HCT116 (cell line): ENCODE measurements around the gene ANGPTL1. TPM values are rescaled to one million over a fixed set of nuclear protein-coding genes. Genes with fewer than 3 reads are reported as not detected.

Source experiments
- ATAC-seq: fragments of 200-7000 bp; cut with Tn5 transposase; 2 replicates; pipeline ENCODE4 v1.9.1; 2020; ENCODE audit warnings: mild to moderate bottlenecking, moderate library complexity
- BruUV-seq: library from RNA; stranded (reverse); fragments of 400-500 nt; replicated peaks from 2 replicates; lab custom pipeline; 2021; lab: Mats Ljungman, UMichigan
- CTCF ChIA-PET: fragments of 300-600 bp; sonication (Branson Sonifier 250); formaldehyde crosslinking; loops from one replicate; lab custom pipeline; 2021; ENCODE audit warnings: antibody characterized with exemption; lab: Charles Lee
- POLR2A ChIA-PET: fragments of 300-600, 350-600 bp; sonication (Branson Sonifier 250); formaldehyde crosslinking; loops from one replicate; lab custom pipeline; 2021; ENCODE audit warnings: antibody characterized with exemption; lab: Charles Lee
- RAD21 ChIA-PET, 2 experiments: fragments of 300-600 bp; sonication (Branson Sonifier 250); formaldehyde crosslinking; loops; one replicate each; lab custom pipeline; 2023; ENCODE audit warnings: low total read pairs in 2 of 2; ENCODE audit not compliant: uncharacterized antibody in 2 of 2, unreplicated experiment in 2 of 2, low non-redundant PET in 1 of 2; lab: Charles Lee
- DNase-seq: peaks from one replicate; pipeline ENCODE4 v3.0.0-alpha.2; 2010; ENCODE audit warnings: low read depth, low spot score
- H2AFZ ChIP-seq: fragments of 200-600 bp; shearing (Covaris generic), sonication (generic); 2 replicates; pipeline ENCODE4 v1.6.1; 2017; ENCODE audit warnings: low read depth, mixed run types, mixed read lengths, antibody characterized with exemption, low read length; ENCODE audit not compliant: poor library complexity, severe bottlenecking
- H3K27ac ChIP-seq: 2 replicates; pipeline ENCODE4 v1.5.1; 2012; ENCODE audit warnings: low read depth, low read length
- H3K27me3 ChIP-seq: fragments of 200-600 bp; sonication (generic); 2 replicates; pipeline ENCODE4 v1.6.1; 2016; ENCODE audit warnings: mixed run types, low read length, mixed read lengths; ENCODE audit not compliant: insufficient read depth
- H3K36me3 ChIP-seq, 2 experiments: fragments of 200-500 bp in 1 of 2; fragments of 200-600 bp in 1 of 2; sonication (Bioruptor generic) in 1 of 2; sonication (generic) in 1 of 2; 2 replicates each; pipeline versions ENCODE4 v1.5.1 to v1.6.1; 2014 to 2016; ENCODE audit warnings: low read length in 2 of 2, inconsistent platforms in 1 of 2, mixed read lengths in 1 of 2, mixed run types in 1 of 2; ENCODE audit not compliant: insufficient read depth in 2 of 2, control insufficient read depth in 1 of 2
- H3K4me1 ChIP-seq, 2 experiments: fragments of 200-600 bp in 1 of 2; sonication (generic) in 1 of 2; 2 replicates each; pipeline versions ENCODE4 v1.5.1 to v1.6.1; 2012 to 2017; ENCODE audit warnings: low read length in 2 of 2, inconsistent platforms in 1 of 2, mild to moderate bottlenecking in 1 of 2, mixed read lengths in 1 of 2, mixed run types in 1 of 2, moderate library complexity in 1 of 2; ENCODE audit not compliant: insufficient read depth in 2 of 2, control insufficient read depth in 1 of 2
- H3K4me2 ChIP-seq: fragments of 200-600 bp; sonication (generic); 2 replicates; pipeline ENCODE4 v1.6.1; 2017; ENCODE audit warnings: mixed run types, low read length, mixed read lengths
- H3K4me3 ChIP-seq, 2 experiments: fragments of 200-600 bp in 1 of 2; sonication (generic) in 1 of 2; replicated peaks in 1 of 2; 2 replicates each; pipeline ENCODE4 v1.5.1; 2011 to 2016; ENCODE audit warnings: low read length in 2 of 2, control low read depth in 1 of 2, low read depth in 1 of 2, mild to moderate bottlenecking in 1 of 2, mixed read lengths in 1 of 2, mixed run types in 1 of 2
- H3K79me2 ChIP-seq: fragments of 200-600 bp; sonication (generic); 2 replicates; pipeline ENCODE4 v1.6.1; 2017; ENCODE audit warnings: mild to moderate bottlenecking, mixed run types, low read length, moderate library complexity, mixed read lengths; ENCODE audit not compliant: insufficient read depth
- H3K9ac ChIP-seq: fragments of 200-600 bp; sonication (generic); 2 replicates; pipeline ENCODE4 v1.6.1; 2016; ENCODE audit warnings: low read length, mixed read lengths
- H3K9me2 ChIP-seq: fragments of 200-600 bp; sonication (generic), shearing (Covaris generic); 2 replicates; pipeline ENCODE4 v1.6.1; 2017; ENCODE audit warnings: mixed run types, mild to moderate bottlenecking, moderate library complexity; ENCODE audit not compliant: insufficient read depth
- H3K9me3 ChIP-seq, 2 experiments: fragments of 200-500 bp in 1 of 2; fragments of 200-600 bp in 1 of 2; sonication (Bioruptor generic) in 1 of 2; sonication (generic) in 1 of 2; 2 replicates each; pipeline ENCODE4 v1.6.1; 2014 to 2017; ENCODE audit warnings: low read length in 2 of 2, mixed read lengths in 2 of 2, inconsistent platforms in 1 of 2, low read depth in 1 of 2, mild to moderate bottlenecking in 1 of 2, mixed run types in 1 of 2, moderate library complexity in 1 of 2; ENCODE audit not compliant: control insufficient read depth in 1 of 2, insufficient read depth in 1 of 2
- H4K20me1 ChIP-seq: fragments of 200-600 bp; sonication (generic), shearing (Covaris generic); 2 replicates; pipeline ENCODE4 v1.6.1; 2017; ENCODE audit warnings: mixed run types, mild to moderate bottlenecking, moderate library complexity; ENCODE audit not compliant: insufficient read depth
- CBX3 ChIP-seq: IDR thresholded peaks from 2 replicates; pipeline ENCODE4 v1.6.1; 2012; ENCODE audit warnings: low read depth
- CEBPB ChIP-seq: IDR thresholded peaks from 2 replicates; pipeline ENCODE4 v1.6.1; 2012; ENCODE audit warnings: low read depth
- EGR1 ChIP-seq: IDR thresholded peaks from 2 replicates; pipeline ENCODE4 v1.6.1; 2012; ENCODE audit warnings: low read depth
- EZH2 ChIP-seq: fragments of 200-600 bp; sonication (generic); IDR thresholded peaks from 2 replicates; pipeline ENCODE4 v1.6.1; 2017; ENCODE audit warnings: antibody characterized with exemption, mixed run types
- EZH2phosphoT487 ChIP-seq: fragments of 200-600 bp; IDR thresholded peaks from 2 replicates; pipeline ENCODE4 v1.6.1; 2018; ENCODE audit warnings: antibody characterized with exemption, borderline replicate concordance
- FOSL1 ChIP-seq: IDR thresholded peaks from 2 replicates; pipeline ENCODE4 v1.6.1; 2012; ENCODE audit warnings: low read depth
- JUND ChIP-seq: IDR thresholded peaks from 2 replicates; pipeline ENCODE4 v1.6.1; 2012
- MAX ChIP-seq: IDR thresholded peaks from 2 replicates; pipeline ENCODE4 v1.6.1; 2012
- POLR2A ChIP-seq: IDR thresholded peaks from 2 replicates; pipeline ENCODE4 v1.7.0; 2011; ENCODE audit warnings: borderline replicate concordance; ENCODE audit not compliant: insufficient read depth, insufficient read length; ENCODE audit errors: extremely low read depth
- POLR2AphosphoS5 ChIP-seq: IDR thresholded peaks from 2 replicates; pipeline ENCODE4 v1.6.1; 2011; ENCODE audit warnings: mild to moderate bottlenecking, low read depth, low read length, moderate library complexity
- RAD21 ChIP-seq: IDR thresholded peaks from 2 replicates; pipeline ENCODE4 v1.6.1; 2012; ENCODE audit warnings: low read depth, mild to moderate bottlenecking
- SIN3A ChIP-seq: IDR thresholded peaks from 2 replicates; pipeline ENCODE4 v1.6.1; 2012; ENCODE audit warnings: low read depth
- SP1 ChIP-seq: IDR thresholded peaks from 2 replicates; pipeline ENCODE4 v1.6.1; 2012; ENCODE audit warnings: low read depth
- SRF ChIP-seq: IDR thresholded peaks from 2 replicates; pipeline ENCODE4 v1.6.1; 2012; ENCODE audit warnings: low read depth
- TCF7L2 ChIP-seq: IDR thresholded peaks from 2 replicates; pipeline ENCODE4 v1.7.0; 2011; ENCODE audit warnings: borderline replicate concordance, inconsistent platforms; ENCODE audit not compliant: insufficient read depth, insufficient read length; ENCODE audit errors: extremely low read depth
- YY1 ChIP-seq: IDR thresholded peaks from 2 replicates; pipeline ENCODE4 v1.6.1; 2011; ENCODE audit warnings: low read length, low read depth, moderate library complexity, mild to moderate bottlenecking; ENCODE audit not compliant: insufficient replicate concordance; ENCODE audit errors: extremely low read depth
- ZNF274 ChIP-seq: fragments of 200-500 bp; sonication (Bioruptor generic); IDR thresholded peaks from 2 replicates; pipeline ENCODE4 v1.6.1; 2014; ENCODE audit warnings: mild to moderate bottlenecking, low read depth, low read length, inconsistent platforms
- intact Hi-C: fragments of 100-400 bp; cut with micrococcal nuclease; formaldehyde crosslinking; loops from 2 replicates; pipeline ENCODE4 v1.10.0; 2022
- total RNA-seq: library from RNA; stranded (reverse); gene quantifications from one replicate; pipeline ENCODE4 v1.2.1, GENCODE V29; 2021; ENCODE audit not compliant: unreplicated experiment
- TF ChIP-seq, protein P1 (sequence below), 3 experiments: fragments of 200-600 bp in 1 of 3; sonication (generic) in 1 of 3; IDR thresholded peaks in 2 of 3; conservative IDR thresholded peaks in 1 of 3; 2 replicates each; pipeline ENCODE4 v1.5.1; 2012 to 2017; ENCODE audit warnings: low read depth in 2 of 3, low read length in 2 of 3, antibody characterized with exemption in 1 of 3, borderline replicate concordance in 1 of 3, control low read depth in 1 of 3, mild to moderate bottlenecking in 1 of 3, mixed read lengths in 1 of 3, mixed run types in 1 of 3, moderate library complexity in 1 of 3; ENCODE audit not compliant: insufficient read depth in 1 of 3
- TF ChIP-seq, protein P2 (sequence below): IDR thresholded peaks from 2 replicates; pipeline ENCODE4 v1.6.1; 2012; ENCODE audit warnings: low read depth

The ANGPTL1 gene
- total RNA-seq, 1 experiment from 2014 or later, result 0.34 TPM

- TF ChIP-seq POLR2A, result no peak
- TF ChIP-seq, protein P1, sequence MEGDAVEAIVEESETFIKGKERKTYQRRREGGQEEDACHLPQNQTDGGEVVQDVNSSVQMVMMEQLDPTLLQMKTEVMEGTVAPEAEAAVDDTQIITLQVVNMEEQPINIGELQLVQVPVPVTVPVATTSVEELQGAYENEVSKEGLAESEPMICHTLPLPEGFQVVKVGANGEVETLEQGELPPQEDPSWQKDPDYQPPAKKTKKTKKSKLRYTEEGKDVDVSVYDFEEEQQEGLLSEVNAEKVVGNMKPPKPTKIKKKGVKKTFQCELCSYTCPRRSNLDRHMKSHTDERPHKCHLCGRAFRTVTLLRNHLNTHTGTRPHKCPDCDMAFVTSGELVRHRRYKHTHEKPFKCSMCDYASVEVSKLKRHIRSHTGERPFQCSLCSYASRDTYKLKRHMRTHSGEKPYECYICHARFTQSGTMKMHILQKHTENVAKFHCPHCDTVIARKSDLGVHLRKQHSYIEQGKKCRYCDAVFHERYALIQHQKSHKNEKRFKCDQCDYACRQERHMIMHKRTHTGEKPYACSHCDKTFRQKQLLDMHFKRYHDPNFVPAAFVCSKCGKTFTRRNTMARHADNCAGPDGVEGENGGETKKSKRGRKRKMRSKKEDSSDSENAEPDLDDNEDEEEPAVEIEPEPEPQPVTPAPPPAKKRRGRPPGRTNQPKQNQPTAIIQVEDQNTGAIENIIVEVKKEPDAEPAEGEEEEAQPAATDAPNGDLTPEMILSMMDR (IDR thresholded peaks at IDR 0.05 in 2 of 3, conservative IDR thresholded peaks at IDR 0.05 in 1 of 3; ENCODE audit: borderline replicate concordance in 1 of 3, insufficient read depth in 1 of 3, low read depth in 2 of 3, low read length in 2 of 3), result no peak
- no peak for TF ChIP-seq ZNF274
- TF ChIP-seq, protein P2, sequence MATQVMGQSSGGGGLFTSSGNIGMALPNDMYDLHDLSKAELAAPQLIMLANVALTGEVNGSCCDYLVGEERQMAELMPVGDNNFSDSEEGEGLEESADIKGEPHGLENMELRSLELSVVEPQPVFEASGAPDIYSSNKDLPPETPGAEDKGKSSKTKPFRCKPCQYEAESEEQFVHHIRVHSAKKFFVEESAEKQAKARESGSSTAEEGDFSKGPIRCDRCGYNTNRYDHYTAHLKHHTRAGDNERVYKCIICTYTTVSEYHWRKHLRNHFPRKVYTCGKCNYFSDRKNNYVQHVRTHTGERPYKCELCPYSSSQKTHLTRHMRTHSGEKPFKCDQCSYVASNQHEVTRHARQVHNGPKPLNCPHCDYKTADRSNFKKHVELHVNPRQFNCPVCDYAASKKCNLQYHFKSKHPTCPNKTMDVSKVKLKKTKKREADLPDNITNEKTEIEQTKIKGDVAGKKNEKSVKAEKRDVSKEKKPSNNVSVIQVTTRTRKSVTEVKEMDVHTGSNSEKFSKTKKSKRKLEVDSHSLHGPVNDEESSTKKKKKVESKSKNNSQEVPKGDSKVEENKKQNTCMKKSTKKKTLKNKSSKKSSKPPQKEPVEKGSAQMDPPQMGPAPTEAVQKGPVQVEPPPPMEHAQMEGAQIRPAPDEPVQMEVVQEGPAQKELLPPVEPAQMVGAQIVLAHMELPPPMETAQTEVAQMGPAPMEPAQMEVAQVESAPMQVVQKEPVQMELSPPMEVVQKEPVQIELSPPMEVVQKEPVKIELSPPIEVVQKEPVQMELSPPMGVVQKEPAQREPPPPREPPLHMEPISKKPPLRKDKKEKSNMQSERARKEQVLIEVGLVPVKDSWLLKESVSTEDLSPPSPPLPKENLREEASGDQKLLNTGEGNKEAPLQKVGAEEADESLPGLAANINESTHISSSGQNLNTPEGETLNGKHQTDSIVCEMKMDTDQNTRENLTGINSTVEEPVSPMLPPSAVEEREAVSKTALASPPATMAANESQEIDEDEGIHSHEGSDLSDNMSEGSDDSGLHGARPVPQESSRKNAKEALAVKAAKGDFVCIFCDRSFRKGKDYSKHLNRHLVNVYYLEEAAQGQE, result no peak
- TF ChIP-seq YY1, result no peak
- no peak for TF ChIP-seq CEBPB
- TF ChIP-seq SIN3A, result no peak
- TF ChIP-seq RAD21, result no peak
- no peak for TF ChIP-seq MAX
- no peak for TF ChIP-seq SP1
- no peak for TF ChIP-seq JUND
- no peak for TF ChIP-seq CBX3
- TF ChIP-seq POLR2AphosphoS5, result no peak
- no peak for TF ChIP-seq EZH2
- TF ChIP-seq TCF7L2, result no peak
- no peak for TF ChIP-seq EGR1
- no peak for TF ChIP-seq FOSL1
- TF ChIP-seq SRF, result no peak
- no peak for TF ChIP-seq EZH2phosphoT487
- CTCF ChIA-PET, result no interaction called here
- DNase-seq, result no peak
These were observed 68.0 kb downstream of the ANGPTL1 start for GRCh38 chr1:178802873-178803272.

More at GRCh38 chr1:178802873-178803272, 68.0 kb downstream of the ANGPTL1 start:
- Histone ChIP-seq H3K9me2 (no peaks in the 10 kb centered on the region), H3K79me2 (no peaks in the 10 kb centered on the region), H3K9ac (no peak overlapping the region), H3K36me3 (0 out of 4 replicates have a peak, but pooled peaks cover 0 to 3% of the 10 kb centered on the region in 2 experiments), H3K27ac (no peak overlapping the region), H4K20me1 (no peaks in the 10 kb centered on the region), H2AFZ (no peak overlapping the region), H3K9me3 (no peaks in the 10 kb centered on the region), H3K27me3 (no peaks in the 10 kb centered on the region), H3K4me1 (no peaks in the 10 kb centered on the region), H3K4me2 (no peak overlapping the region), H3K4me3 (no peak overlapping the region)
- BruUV-seq, result no TSS peak
- no peak for ATAC-seq
- RAD21 ChIA-PET, result no interaction called here
- POLR2A ChIA-PET, result no interaction called here
- intact Hi-C loops, result no loop called here
